NCI-H69 (cell line): ENCODE measurements around the gene GRIK3.
A peak's percentile ranks its signal among the peaks of the same experiment; 100 is the strongest.

Experiments
- DNase-seq: peaks from one replicate; lab custom pipeline; 2025; lab: John Stamatoyannopoulos, UW

Gene GRIK3

GRCh38 chr1:36829961-36830360 lies 204.4 kb downstream of the GRIK3 start:
- no peak for DNase-seq

DNA sequence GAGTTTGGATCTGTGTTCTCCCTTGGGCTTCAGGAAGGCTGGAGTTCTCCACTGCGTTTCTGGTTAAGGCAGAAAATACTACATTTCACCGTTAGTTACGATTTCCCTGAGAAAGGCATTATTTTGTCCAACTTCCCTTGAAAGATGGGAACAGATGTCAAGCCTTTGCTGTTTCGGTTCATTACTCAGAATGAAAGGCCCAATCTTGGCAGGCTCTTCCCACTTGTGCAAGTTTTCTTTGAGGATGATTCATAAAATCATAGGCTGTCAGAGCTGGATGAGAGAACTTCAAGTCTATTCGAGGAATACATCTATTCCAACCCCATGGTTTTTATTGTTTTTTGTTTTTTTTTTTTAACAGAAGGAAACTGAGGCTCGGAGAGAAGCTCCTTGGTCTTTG lies 205.2 kb downstream of the GRIK3 start:
- peak; percentile 24 for DNase-seq

GRCh38 chr1:36825226-36825625 lies 209.1 kb downstream of the GRIK3 start:
- no peak for DNase-seq

DNA sequence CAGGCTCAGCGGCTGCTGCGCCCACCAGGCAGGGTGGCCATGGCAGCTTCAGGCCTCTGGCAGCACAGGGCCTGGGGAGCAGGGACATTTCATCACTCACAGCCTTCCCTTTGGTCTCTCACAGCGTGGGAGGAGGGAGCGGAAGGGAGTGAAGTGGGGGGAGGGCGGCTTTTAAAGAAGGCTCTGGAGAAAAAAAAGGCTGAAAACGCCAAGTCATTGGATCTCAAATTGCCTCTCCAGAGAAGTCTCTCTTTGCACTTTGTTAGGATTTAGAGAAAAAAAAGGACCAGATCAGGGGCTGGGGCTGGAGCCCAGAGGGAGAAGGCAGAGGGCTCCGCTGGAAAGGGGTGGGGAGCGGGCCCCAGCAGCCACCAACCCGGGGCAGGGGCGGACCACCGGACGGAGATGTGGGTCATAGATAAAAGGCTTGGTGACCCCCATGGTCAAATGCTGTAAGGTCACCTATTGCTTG lies 209.9 kb downstream of the GRIK3 start:
- no peak for DNase-seq

GRCh38 chr1:36822648-36823047 lies 211.7 kb downstream of the GRIK3 start:
- no peak for DNase-seq

- no peak for DNase-seq
These were observed 212.9 kb downstream of the GRIK3 start for GRCh38 chr1:36821386-36821785.

GRCh38 chr1:36818771-36819170 lies 215.5 kb downstream of the GRIK3 start:
- peak; percentile 17 for DNase-seq

GRCh38 chr1:36816348-36816747 lies 218.0 kb downstream of the GRIK3 start:
- DNase-seq, result no peak

DNA sequence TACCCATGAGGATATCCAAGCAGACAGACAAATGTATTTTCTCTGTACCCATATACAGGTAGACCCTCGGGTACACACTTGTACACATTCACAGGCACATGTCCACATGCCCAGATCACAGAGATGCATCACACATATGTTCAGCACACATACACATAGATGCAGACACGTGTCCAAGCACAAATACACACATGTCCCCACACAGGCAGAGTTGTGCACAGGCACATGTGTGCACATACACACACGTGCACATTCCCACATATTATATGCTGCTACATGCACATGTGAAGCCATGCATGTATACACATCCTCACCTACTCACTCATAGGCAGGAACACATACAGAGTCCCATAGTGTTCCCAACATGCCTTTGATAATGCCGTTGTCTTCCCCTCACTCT lies 219.5 kb downstream of the GRIK3 start:
- no peak for DNase-seq

GRCh38 chr1:36814083-36814482 lies 220.2 kb downstream of the GRIK3 start:
- DNase-seq, result no peak

DNA sequence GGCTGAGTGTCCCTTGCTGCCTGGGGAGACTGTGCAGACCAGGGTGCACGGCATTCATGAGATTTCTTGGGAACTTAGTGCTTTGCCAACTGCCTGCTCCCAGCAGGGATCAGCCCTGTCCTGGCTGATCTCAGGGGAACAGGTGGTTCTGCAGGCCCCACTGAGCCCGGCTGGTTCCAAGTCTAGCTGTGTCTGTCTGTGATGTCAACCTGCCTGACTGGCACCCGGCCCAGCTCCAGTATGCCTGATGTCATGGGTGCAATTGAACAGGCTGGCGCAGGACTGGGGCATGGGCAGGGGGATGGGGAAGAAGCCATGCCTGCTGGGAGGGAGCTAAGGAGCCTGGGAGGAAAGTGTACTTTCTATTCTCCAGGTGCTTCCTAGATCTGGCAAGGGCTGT lies 227.1 kb downstream of the GRIK3 start:
- DNase-seq, result peak; percentile 38

DNA sequence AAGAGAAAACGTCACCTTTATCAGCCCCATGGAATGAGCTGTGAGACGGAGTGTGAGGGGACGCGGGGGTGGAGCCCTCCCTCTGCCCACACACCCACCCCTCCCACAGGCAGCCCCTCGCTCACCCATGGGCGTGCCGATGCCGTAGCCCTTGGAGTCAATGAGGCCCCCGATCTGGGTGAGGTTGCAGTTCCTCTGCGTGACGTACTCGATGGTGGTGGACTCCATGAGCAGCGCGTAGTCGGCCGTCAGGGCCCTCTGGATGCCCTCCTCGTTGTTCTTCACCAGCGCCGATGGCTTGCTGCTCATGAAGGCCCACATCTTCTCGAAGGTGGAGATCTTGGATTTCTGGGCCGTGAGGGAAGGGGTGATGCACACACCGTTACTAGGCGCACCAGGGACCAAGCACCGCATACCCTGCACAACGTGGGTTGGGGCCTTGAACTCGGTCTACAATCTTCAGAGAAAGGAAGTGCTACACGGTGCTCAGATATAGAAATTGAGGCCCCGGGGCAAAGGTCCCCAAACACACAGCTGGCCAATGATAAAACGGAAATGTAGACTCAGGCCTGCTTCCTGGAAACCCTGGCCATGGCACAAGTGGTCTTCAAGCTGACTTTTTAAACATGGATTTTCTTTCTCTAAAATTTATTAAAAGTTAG lies 228.2 kb downstream of the GRIK3 start:
- DNase-seq, result no peak

GRCh38 chr1:36804669-36805314 lies 229.5 kb downstream of the GRIK3 start:
- DNase-seq, result no peak

DNA sequence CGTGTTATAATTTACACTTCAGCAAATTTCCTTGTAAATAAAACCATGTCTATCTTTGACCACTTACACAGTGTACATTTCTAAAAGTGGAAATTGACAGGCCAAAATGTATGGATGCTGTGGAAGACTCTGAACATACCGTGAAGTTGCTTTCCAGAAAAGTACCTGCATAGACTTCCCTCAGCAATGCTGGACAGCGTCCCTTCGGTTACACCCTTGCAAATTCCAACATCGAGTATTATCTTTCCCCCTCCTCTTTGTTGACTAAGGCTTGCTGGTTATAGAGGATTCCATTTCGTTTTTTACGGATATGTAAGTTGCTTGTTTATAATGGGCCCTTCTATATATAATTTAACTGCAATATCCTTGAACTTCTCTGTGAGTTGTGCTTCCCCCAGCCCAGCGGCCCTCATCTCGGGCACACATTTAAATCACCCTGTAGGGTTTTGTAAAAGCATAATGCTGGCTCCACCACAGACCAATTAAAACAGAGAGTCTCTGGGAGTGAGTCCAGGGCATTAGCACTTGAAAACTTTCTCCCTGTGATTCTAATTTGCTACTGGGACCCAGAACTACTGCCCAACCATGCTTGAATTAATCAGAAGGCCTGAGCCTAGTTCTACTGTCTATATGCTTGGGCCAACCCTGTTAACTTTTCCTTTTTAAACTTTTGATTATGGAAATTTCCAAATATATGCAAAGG lies 230.3 kb downstream of the GRIK3 start:
- DNase-seq, result no peak

DNA sequence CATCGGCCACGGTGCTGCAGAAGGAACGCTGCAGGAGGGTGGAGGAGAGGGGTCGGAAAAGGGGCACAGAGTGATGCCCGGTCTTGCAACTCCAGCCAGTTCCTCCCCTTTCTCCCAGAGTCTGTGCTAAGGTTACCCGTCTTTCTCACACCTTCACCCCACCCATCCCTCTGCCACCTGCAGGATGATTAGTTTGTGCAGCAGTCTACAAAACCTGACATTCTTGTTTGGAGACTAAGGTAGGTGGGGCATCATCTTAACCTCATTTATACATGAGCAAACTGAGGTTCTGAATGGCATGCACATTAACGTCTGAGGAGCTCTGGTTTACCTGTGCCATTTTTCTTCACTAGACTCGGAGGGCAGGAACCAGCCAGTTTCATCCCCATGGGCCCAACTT lies 232.3 kb downstream of the GRIK3 start:
- no peak for DNase-seq

DNA sequence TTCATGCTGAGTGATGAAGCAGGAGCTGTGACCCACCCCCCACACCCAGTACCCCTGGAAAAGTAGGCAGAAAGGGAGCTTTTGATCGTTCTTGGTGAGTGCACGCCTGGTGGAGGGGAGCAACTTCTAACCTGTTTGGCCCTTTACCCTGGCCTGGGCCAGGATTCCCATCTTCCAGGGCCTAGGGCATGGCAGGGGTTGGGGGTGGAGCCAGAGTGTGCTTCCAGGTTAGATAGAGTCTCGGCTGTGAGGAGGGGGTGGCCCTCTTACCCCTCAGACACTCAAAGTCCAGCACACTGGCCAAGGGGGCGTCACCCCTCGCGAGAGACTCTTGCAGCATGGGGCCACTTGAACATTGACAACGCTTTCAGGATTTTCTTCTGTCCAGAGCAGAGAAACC lies 236.6 kb downstream of the GRIK3 start:
- no peak for DNase-seq

DNA sequence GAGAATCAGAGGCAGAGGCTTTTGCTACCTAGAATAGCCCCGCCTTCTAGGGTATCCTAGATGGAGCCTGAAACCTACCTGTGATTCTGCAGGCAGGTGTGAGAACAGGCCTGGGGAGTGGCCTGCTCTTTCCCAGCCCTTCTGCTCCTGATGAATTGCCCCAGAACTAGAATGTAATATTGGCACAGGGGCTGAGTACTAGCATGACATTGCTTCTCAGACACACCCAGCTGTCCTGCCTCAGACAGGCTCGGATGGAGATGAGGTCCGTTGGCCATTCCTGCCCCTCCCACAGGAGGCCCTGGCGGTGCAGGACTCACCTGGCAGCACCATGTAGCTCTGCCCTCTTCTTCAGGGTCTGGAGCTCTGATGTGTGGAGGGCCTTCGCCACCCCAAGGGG lies 237.6 kb downstream of the GRIK3 start:
- DNase-seq, result peak; percentile 51

DNA sequence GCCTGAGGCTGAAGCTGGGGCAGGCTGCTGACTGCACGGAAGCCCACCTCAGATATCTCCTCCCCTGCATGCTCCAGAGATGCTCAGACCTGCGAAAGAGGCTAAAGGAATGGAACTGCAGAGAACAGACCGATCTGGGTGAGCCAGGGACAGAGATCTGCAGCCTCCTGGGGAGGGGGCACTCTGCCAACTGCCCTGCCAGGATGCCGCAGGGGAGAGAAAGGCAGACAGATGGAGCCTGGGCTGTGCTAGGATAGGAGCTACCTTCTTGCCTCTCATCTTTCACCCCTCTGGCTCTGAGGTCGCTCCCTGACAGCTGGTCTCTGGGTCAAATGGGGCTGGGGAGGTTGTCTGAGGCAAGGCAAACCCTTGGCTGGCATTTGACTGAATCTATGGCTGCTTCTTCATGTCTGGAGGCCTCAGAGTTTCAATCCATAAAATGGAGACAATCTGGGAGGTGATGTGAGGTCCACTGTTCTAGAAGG lies 238.2 kb downstream of the GRIK3 start:
- peak; percentile 87 for DNase-seq

GRCh38 chr1:36794460-36794859 lies 239.9 kb downstream of the GRIK3 start:
- DNase-seq, result no peak

DNA sequence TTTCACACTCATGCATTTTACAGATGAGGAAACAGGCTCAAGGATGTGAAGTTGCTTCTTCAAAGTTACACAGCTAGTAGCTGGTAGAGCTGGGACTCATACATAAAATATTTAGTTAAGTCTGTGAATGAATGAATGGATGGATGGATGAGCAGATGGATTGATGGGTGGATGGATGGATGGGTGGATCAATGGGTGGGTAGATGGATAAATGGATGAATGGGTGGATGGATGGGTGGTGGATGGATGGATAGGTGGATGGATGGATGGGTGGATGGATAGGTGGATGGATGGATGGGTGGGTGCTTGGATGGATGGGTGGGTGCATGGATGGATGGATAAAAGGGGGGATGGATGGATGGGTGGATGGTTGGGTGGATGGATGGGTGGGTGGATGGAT lies 240.9 kb downstream of the GRIK3 start:
- DNase-seq, result no peak

GRCh38 chr1:36792292-36792691 lies 242.0 kb downstream of the GRIK3 start:
- no peak for DNase-seq

DNA sequence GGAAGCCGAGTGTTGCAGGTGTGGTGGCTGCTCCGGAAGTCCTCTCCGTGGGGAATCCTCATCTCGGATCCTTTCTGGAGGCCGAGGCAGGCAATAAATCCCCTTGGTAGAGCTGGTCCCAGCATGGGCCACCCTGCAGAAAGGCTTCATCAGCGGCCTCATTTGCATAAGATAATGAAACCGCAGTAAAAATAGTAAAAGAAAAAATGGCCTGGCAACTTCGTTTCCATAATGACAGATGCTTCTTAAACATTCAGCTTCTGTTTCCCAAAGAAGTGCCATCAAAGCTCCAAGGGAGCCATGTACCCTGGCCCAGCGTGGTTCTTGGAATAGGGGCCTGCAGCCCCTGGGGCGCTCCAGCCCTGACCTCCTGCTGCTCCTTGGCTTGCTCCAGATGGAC lies 244.1 kb downstream of the GRIK3 start:
- no peak for DNase-seq

GRCh38 chr1:36789535-36789934 lies 244.8 kb downstream of the GRIK3 start:
- DNase-seq, result no peak
